Muscle layer of colon (tissue), 2 donors: ENCODE data around the gene CSNK1G3.

Source experiments
- H3K27ac ChIP-seq: one replicate; pipeline ENCODE4 v1.7.0; 2013; ENCODE audit warnings: low read depth, mild to moderate bottlenecking, low read length, moderate library complexity
- H3K27me3 ChIP-seq, 2 donors: one replicate each; pipeline ENCODE4 v1.7.0; 2013; ENCODE audit warnings: low read length in 2 of 2, mild to moderate bottlenecking in 2 of 2; ENCODE audit not compliant: insufficient read depth in 2 of 2, control insufficient read depth in 1 of 2
- H3K36me3 ChIP-seq: one replicate; pipeline ENCODE4 v1.7.0; 2013; ENCODE audit warnings: mild to moderate bottlenecking, low read length; ENCODE audit not compliant: insufficient read depth
- H3K4me1 ChIP-seq: one replicate; pipeline ENCODE4 v1.7.0; 2013; ENCODE audit warnings: mild to moderate bottlenecking, low read length; ENCODE audit not compliant: insufficient read depth
- H3K4me3 ChIP-seq, 2 donors: one replicate each; pipeline ENCODE4 v1.7.0; 2013; ENCODE audit warnings: low read length in 2 of 2, low read depth in 1 of 2, mild to moderate bottlenecking in 1 of 2, moderate library complexity in 1 of 2
- H3K9ac ChIP-seq: one replicate; pipeline ENCODE4 v1.7.0; 2013; ENCODE audit warnings: low read length
- H3K9me3 ChIP-seq: one replicate; pipeline ENCODE4 v1.7.0; 2013; ENCODE audit warnings: mild to moderate bottlenecking, low read length
- donor health status: abdominal sarcoma.
- donor health status: Adenocarcinoma of cecum.

CSNK1G3 gene

DNA sequence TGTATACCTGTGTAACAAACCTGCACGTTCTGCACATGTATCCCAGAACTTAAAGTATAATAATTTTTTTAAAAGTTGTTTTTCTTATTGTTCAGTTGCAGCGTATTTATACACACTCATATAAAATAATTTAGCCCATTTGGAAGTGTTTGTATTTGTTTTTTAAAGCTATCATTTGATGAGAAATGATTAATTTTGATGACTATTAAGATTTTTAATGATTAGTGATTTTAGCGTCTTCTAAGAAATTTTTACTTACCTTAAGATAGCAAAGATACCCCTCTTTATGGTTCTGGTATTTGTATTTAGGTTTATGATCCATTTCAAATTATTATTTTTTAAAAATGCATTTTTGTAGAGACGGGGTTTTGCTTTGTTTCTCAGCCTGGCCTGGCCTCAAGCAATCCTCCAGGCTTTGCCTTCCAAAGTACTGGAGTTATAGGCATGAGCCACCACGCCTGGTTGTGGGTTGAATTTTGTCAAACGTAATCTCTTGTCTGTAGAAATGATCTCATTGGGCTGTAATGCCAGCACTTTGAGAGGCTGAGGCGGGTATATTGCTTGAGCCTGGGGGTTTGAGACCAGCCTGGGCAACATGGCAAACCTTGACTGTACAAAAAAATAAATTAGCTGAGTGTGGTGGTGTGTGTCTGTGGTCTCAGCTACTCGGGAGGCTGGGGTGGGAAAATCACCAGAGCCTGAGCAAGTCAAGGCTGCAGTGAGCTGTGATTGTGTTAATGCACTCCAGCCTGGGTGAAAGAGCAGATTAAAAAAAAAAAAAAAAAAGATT lies 26.9 kb downstream of the CSNK1G3 start:
- no peak overlapping the region for H3K4me3 ChIP-seq
- peaks cover 9% of the 10 kb centered on the region for H3K4me1 ChIP-seq
- H3K9ac ChIP-seq, result no peak overlapping the region
- H3K27me3 ChIP-seq, result no peaks in the 10 kb centered on the region
- H3K36me3 ChIP-seq, result no peaks in the 10 kb centered on the region
- H3K27ac ChIP-seq, result no peak overlapping the region
- H3K9me3 ChIP-seq, result no peaks in the 10 kb centered on the region

DNA sequence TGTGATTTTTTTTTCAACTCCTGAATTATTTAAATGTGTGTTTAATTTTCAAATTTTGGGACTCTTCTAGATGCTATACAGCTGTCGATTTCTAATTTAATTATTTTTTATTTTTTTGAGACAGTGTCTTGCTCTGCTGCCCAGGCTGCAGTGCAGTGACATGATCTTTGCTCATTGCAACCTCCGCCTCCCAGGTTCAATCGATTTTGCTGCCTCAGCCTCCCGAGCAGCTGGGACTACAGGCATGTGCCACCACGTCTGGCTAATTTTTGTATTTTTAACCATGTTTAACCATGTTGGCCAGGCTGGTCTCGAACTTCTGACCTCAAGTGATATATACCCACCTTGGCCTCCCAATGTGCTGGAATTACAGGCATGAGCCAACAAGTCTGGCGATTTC lies 28.6 kb downstream of the CSNK1G3 start:
- Histone ChIP-seq H3K4me1 (peaks cover 10% of the 10 kb centered on the region), H3K36me3 (no peaks in the 10 kb centered on the region), H3K27ac (no peak overlapping the region), H3K9ac (no peak overlapping the region), H3K27me3 (no peaks in the 10 kb centered on the region), H3K4me3 (no peak overlapping the region), H3K9me3 (no peaks in the 10 kb centered on the region)

DNA sequence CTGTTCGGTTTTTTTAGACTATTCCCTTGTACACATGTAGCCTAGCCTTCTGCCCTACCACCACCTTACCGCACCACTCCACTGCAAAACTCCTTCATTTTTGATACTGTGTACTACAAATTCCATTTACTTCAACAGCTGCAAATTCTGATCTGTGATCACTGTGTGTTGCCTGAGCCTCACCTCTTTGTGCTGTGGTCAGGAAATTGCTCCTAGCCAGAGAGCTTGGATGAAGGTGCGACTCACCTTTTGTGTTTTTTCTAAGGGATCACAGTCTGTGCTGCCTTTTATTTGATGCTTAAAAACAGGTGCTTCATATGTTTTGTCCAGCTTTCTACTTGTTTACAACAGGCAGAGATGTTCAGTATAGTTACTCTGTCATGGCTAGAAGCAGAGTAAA lies 31.5 kb downstream of the CSNK1G3 start:
- no peaks in the 10 kb centered on the region for H3K36me3 ChIP-seq
- peaks cover 10% of the 10 kb centered on the region for H3K4me1 ChIP-seq
- H3K27ac ChIP-seq, result no peak overlapping the region
- no peaks in the 10 kb centered on the region for H3K9me3 ChIP-seq
- H3K4me3 ChIP-seq, result no peak overlapping the region
- H3K27me3 ChIP-seq, result no peaks in the 10 kb centered on the region
- H3K9ac ChIP-seq, result no peak overlapping the region

DNA sequence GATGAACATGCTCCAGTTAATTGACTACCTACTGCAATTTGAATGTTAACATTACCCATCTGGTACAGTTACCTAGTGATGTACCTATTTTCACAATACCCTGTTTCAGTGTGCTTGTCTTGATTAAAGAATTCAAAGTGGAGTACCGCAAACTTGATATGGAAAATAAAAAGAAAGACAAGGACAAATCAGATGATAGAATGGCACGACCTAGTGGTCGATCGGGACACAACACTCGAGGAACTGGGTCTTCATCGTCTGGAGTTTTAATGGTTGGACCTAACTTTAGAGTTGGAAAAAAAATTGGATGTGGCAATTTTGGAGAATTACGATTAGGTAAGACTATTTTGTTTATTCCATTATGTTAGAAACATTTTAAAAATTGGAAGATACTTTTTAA lies 33.5 kb downstream of the CSNK1G3 start:
- Histone ChIP-seq H3K4me3 (no peak overlapping the region), H3K9ac (no peak overlapping the region), H3K4me1 (peaks cover 10% of the 10 kb centered on the region), H3K27ac (no peak overlapping the region), H3K9me3 (no peaks in the 10 kb centered on the region), H3K36me3 (no peaks in the 10 kb centered on the region), H3K27me3 (no peaks in the 10 kb centered on the region)

DNA sequence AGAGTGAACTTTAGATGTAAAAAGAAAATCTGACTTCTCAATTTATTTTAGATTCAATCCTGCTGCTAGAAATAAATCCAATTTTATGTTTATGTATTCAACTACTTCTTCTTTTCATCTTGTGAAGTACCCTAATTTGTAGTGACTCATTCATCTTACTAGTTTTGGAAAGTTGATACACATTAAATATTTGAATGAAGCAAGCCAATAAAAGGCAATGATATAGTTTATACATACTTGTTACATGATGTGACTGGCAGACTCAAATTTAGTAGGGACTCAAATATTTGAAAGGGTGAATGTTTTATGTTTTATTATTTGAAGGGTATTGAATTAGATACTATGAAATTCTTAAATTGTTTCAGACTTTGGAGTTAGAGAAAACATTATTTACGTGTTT lies 34.7 kb downstream of the CSNK1G3 start:
- no peak overlapping the region for H3K27ac ChIP-seq
- H3K4me3 ChIP-seq, result no peak overlapping the region
- no peaks in the 10 kb centered on the region for H3K27me3 ChIP-seq
- no peak overlapping the region for H3K9ac ChIP-seq
- H3K4me1 ChIP-seq, result peaks cover 10% of the 10 kb centered on the region
- H3K36me3 ChIP-seq, result no peaks in the 10 kb centered on the region
- no peaks in the 10 kb centered on the region for H3K9me3 ChIP-seq

DNA sequence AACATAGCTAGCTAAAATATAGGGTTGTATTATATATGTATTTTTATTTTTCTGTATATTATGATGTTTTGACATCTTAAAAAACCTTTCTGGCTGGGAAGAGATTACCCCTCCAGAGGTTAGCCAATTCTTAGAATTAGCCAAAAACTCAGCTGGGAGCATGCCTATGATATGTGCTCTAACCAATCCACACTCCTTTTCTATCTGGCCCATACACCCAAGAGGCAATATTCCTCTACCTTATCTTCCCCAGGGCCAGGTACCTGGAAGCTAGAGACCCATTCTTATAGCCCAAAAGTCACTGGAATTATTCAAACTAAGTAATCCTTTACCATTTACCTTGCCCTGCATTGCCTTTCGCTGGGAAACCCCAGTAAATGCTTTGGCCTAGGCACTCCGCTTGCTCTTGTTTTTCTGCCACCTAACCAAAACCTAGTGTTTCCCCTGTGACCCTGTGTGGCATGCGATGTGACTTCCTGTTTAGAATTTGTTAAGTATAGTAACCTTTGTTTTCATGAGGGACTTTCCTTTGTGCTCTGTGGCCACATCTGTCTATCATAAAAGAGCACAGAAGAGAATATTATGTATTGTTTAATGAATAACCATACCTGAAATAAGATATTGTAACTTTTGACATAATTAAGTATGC lies 37.4 kb downstream of the CSNK1G3 start:
- no peak overlapping the region for H3K9ac ChIP-seq
- no peaks in the 10 kb centered on the region for H3K4me1 ChIP-seq
- no peak overlapping the region for H3K4me3 ChIP-seq
- no peaks in the 10 kb centered on the region for H3K9me3 ChIP-seq
- no peaks in the 10 kb centered on the region for H3K27me3 ChIP-seq
- no peak overlapping the region for H3K27ac ChIP-seq
- no peaks in the 10 kb centered on the region for H3K36me3 ChIP-seq

DNA sequence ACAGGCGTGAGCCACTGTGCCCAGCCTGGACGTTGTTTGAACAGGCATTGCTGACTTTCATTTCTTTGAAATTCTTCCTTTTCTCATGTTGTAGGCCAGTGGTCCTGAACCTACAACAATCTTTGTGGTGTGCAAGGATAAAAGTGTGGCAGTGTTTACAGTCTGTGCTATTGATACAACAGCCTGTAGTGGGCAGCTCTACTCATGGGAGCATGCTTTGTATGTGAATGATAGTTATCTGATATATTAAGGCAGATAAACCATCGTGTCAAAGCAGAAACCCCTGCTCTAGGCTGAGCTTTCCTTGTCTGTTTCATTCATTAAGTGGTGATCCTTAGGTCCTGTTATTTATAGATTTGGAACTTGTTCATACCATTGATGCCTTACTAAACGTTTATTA lies 42.6 kb downstream of the CSNK1G3 start:
- H3K4me1 ChIP-seq, result no peaks in the 10 kb centered on the region
- H3K9ac ChIP-seq, result no peak overlapping the region
- H3K36me3 ChIP-seq, result no peaks in the 10 kb centered on the region
- H3K27me3 ChIP-seq, result no peaks in the 10 kb centered on the region
- no peak overlapping the region for H3K4me3 ChIP-seq
- H3K27ac ChIP-seq, result no peak overlapping the region
- H3K9me3 ChIP-seq, result no peaks in the 10 kb centered on the region

DNA sequence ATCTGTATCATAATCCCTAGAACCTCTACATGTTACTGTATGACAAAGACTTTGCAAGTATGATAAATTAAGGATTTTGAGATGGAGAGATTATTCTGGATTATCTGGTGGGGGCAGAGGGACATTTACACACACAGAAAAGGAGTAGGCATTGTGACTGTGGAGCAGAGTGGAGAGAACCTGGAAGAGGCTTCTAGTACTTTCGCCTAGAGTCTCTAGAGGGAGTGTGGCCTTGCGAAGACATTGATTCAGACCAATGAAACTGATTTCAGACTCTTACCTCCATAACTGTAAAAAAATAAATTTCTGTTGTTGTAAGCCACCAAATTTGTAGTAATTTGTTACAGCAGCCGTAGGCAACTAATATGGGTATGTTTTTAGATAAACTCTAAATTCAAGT lies 45.9 kb downstream of the CSNK1G3 start:
- H3K4me1 ChIP-seq, result no peaks in the 10 kb centered on the region
- no peak overlapping the region for H3K27ac ChIP-seq
- H3K9ac ChIP-seq, result no peak overlapping the region
- no peaks in the 10 kb centered on the region for H3K27me3 ChIP-seq
- no peak overlapping the region for H3K4me3 ChIP-seq
- H3K9me3 ChIP-seq, result no peaks in the 10 kb centered on the region
- H3K36me3 ChIP-seq, result no peaks in the 10 kb centered on the region

DNA sequence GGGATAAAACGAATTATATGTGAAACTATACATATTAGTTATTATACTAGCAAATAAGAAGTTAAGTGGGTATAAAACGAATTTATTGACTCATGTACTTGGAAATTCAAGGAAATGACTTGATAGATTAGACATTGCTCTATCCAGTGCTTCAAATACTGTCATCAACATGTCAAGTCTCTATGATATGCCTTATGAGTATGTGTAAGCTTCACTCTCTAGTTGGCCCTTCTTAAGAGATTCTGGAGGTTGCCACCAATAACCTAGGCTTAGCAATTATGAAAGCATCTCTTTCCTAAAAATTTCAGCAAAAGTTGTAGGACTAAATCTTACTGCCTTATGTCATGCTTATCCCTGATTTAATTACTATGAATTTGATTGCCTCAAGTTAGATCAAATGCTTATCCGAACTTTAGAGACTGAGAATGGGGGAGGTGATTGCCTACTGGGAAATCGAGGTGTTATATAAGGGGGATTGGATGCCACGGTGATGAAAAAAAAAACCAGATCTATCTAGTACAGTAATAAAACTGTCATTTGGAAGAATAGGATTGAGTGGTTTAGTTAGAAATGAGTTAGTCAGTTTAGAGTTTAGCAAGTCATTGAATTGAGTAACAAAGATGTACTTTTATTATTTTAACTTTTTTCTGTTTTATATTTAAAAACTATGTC lies 46.9 kb downstream of the CSNK1G3 start:
- Histone ChIP-seq H3K9ac (no peak overlapping the region), H3K36me3 (no peaks in the 10 kb centered on the region), H3K4me1 (no peaks in the 10 kb centered on the region), H3K9me3 (no peaks in the 10 kb centered on the region), H3K4me3 (no peak overlapping the region), H3K27ac (no peak overlapping the region), H3K27me3 (no peaks in the 10 kb centered on the region)

DNA sequence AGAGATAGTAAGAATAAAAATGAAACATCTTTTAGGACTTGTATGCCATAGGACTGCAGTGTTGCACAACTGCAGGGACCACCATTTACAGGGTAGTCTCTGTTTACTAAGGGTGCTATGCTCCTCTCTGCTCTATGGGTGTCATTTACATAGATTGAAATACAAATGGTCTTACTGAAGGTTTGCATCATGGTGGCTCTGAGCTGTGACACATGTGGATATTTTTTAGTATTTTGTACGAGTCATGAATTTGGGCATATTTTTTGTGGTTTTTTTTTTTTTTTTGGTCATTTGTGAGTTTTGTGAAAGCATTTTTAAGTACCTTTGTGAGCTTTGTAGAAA lies 47.4 kb downstream of the CSNK1G3 start:
- H3K9ac ChIP-seq, result no peak overlapping the region
- no peaks in the 10 kb centered on the region for H3K36me3 ChIP-seq
- H3K27ac ChIP-seq, result no peak overlapping the region
- no peaks in the 10 kb centered on the region for H3K9me3 ChIP-seq
- H3K27me3 ChIP-seq, result no peaks in the 10 kb centered on the region
- H3K4me1 ChIP-seq, result no peaks in the 10 kb centered on the region
- H3K4me3 ChIP-seq, result no peak overlapping the region

DNA sequence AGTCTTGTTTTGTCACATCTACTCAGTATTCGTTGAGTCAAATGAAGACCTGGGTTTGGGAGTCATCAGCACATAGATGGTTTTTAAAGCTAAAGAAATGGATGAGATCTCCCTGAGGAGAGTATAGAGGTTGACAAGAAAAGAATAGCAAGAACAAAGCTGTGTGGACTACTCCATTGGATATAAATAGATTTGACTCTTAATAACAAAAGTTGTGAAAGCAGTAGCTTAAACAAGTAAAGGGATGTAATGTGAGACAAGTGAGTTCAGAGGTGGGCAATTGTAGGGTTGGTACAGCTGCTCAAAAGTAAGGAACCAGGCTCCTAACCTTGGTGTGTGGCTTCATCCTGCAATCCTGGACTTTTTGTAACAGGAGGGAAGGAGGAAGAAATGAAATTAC lies 49.3 kb downstream of the CSNK1G3 start:
- Histone ChIP-seq H3K27ac (no peak overlapping the region), H3K9ac (no peak overlapping the region), H3K9me3 (no peaks in the 10 kb centered on the region), H3K4me1 (no peaks in the 10 kb centered on the region), H3K36me3 (no peaks in the 10 kb centered on the region), H3K27me3 (no peaks in the 10 kb centered on the region), H3K4me3 (no peak overlapping the region)
